Retinal pigment epithelial cell (primary cell): ENCODE measurements around the gene ONECUT2.
"Not testable (repeated sequence)": the region's sequence is repeated elsewhere in the genome, so short reads cannot be mapped to it uniquely, and the experiment has no call there.

Source experiments
- DNase-seq: peaks from one replicate; pipeline ENCODE4 v3.0.0-alpha.2; 2010; ENCODE audit warnings: low read depth
- H3K4me3 ChIP-seq: 2 replicates; pipeline ENCODE4 v1.5.1; 2011; ENCODE audit warnings: mild to moderate bottlenecking, low read length, control low read depth, moderate library complexity
- CTCF ChIP-seq: conservative IDR thresholded peaks from 2 replicates; pipeline ENCODE4 v1.5.1; 2011; ENCODE audit warnings: low read depth, low read length, control low read depth, inconsistent platforms

Gene ONECUT2

GRCh38 chr18:57519668-57520424 lies 84.7 kb downstream of the ONECUT2 start:
- DNase-seq = no peak
- TF ChIP-seq CTCF = no peak
- no peak overlapping the region for H3K4me3 ChIP-seq

GRCh38 chr18:57522348-57522747 lies 87.2 kb downstream of the ONECUT2 start:
- DNase-seq, H3K4me3 ChIP-seq: not testable (repeated sequence)

GRCh38 chr18:57523171-57523956 lies 88.2 kb downstream of the ONECUT2 start:
- H3K4me3 ChIP-seq = no peak overlapping the region
- no peak for DNase-seq
- TF ChIP-seq CTCF = no peak

GRCh38 chr18:57527556-57528229 lies 92.5 kb downstream of the ONECUT2 start:
- peak; percentile 5 for DNase-seq

GRCh38 chr18:57529151-57529550 lies 94.0 kb downstream of the ONECUT2 start:
- no peak for TF ChIP-seq CTCF
- H3K4me3 ChIP-seq = no peak overlapping the region
- no peak for DNase-seq

More at GRCh38 chr18:57527556-57528229, 92.5 kb downstream of the ONECUT2 start:
- TF ChIP-seq CTCF = no peak
- no peak overlapping the region for H3K4me3 ChIP-seq

- H3K4me3 ChIP-seq = no peak overlapping the region
- DNase-seq = no peak
- no peak for TF ChIP-seq CTCF
Observed at GRCh38 chr18:57533006-57533867, 98.1 kb downstream of the ONECUT2 start.
